K562 (cell line): ENCODE results near the gene CHRND. TPM values are rescaled to one million over a fixed set of nuclear protein-coding genes. Genes with fewer than 3 reads are reported as not detected.

ENCODE experiments used
- ATAC-seq: fragments of 200-7000 bp; cut with Tn5 transposase; 3 replicates; pipeline ENCODE4 v1.9.1; 2020; ENCODE audit warnings: moderate library complexity
- BruUV-seq: library from RNA; stranded (reverse); fragments of 400-500 nt; replicated peaks from 2 replicates; lab custom pipeline; 2021; lab: Mats Ljungman, UMichigan
- CTCF ChIA-PET: fragments of 300-600 bp; formaldehyde crosslinking; extraction: SDS; loops from one replicate; lab custom pipeline; 2021; ENCODE audit warnings: low intra/inter-chr PET ratio; lab: Yijun Ruan, JAX
- POLR2A ChIA-PET: fragments of 300-600, 350-650 bp; sonication (Branson Sonifier 250); formaldehyde crosslinking; extraction: SDS; loops from one replicate; lab custom pipeline; 2021; ENCODE audit warnings: antibody characterized with exemption, inconsistent platforms; lab: Yijun Ruan, JAX
- DNase-seq, 4 experiments: peaks; one replicate each; pipeline versions ENCODE4 v3.0.0 to v3.0.0-alpha.2; 2011 to 2018; ENCODE audit warnings: low spot score in 3 of 4, mixed read lengths in 3 of 4; ENCODE audit errors: extremely low read depth in 1 of 4
- FAIRE-seq: peaks from 2 replicates; lab custom pipeline; 2011; peaks lifted over from hg19 to GRCh38; lab: Jason Lieb, UNC
- H2AFZ ChIP-seq: 2 replicates; pipeline ENCODE4 v1.6.0; 2011; ENCODE audit warnings: low read depth, low read length, control low read depth, inconsistent platforms
- H3K27ac ChIP-seq: fragments of 200-600 bp; 3 replicates; pipeline ENCODE4 v1.8.0; 2011; ENCODE audit warnings: low read depth, mild to moderate bottlenecking, control low read depth, inconsistent platforms, low read length, moderate library complexity, mixed read lengths; ENCODE audit errors: extremely low read depth
- H3K27me3 ChIP-seq, 2 experiments: fragments of 300-600 bp in 1 of 2; 2 replicates in 1 of 2; 3 replicates in 1 of 2; pipeline versions ENCODE4 v1.6.0 to v1.8.0; 2011; ENCODE audit warnings: inconsistent platforms in 2 of 2, low read length in 2 of 2, mild to moderate bottlenecking in 1 of 2, mixed read lengths in 1 of 2, moderate library complexity in 1 of 2; ENCODE audit not compliant: control insufficient read depth in 2 of 2, insufficient read depth in 2 of 2
- H3K36me3 ChIP-seq: fragments of 300-600 bp; 3 replicates; pipeline ENCODE4 v1.8.0; 2011; ENCODE audit warnings: mild to moderate bottlenecking, low read length, inconsistent platforms; ENCODE audit not compliant: control insufficient read depth, insufficient read depth
- H3K4me1 ChIP-seq, 2 experiments: fragments of 200-600 bp in 1 of 2; replicated peaks in 1 of 2; 2 replicates in 1 of 2; 3 replicates in 1 of 2; pipeline versions ENCODE4 v1.5.1 to v1.8.0; 2011; ENCODE audit warnings: inconsistent platforms in 2 of 2, low read length in 2 of 2, mild to moderate bottlenecking in 1 of 2, mixed read lengths in 1 of 2, moderate library complexity in 1 of 2; ENCODE audit not compliant: control insufficient read depth in 2 of 2, insufficient read depth in 2 of 2
- H3K4me2 ChIP-seq: 2 replicates; pipeline ENCODE4 v1.6.1; 2011; ENCODE audit warnings: low read length, control low read depth, inconsistent platforms, mixed read lengths; ENCODE audit not compliant: insufficient read depth
- H3K4me3 ChIP-seq: fragments of 200-600 bp; sonication (generic), shearing (Covaris generic); 2 replicates; pipeline ENCODE4 v1.5.1; 2016; ENCODE audit warnings: control low read depth, inconsistent platforms
- H3K79me2 ChIP-seq: fragments of 200-600 bp; 3 replicates; pipeline ENCODE4 v1.8.0; 2011; ENCODE audit warnings: low read length, inconsistent platforms; ENCODE audit not compliant: control insufficient read depth, insufficient read depth
- H3K9ac ChIP-seq, 2 experiments: 2 replicates each; pipeline versions ENCODE4 v1.6.0 to v1.6.1; 2011; ENCODE audit warnings: low read depth in 2 of 2, low read length in 2 of 2, control low read depth in 1 of 2, inconsistent platforms in 1 of 2, mild to moderate bottlenecking in 1 of 2, mixed read lengths in 1 of 2; ENCODE audit not compliant: insufficient read depth in 1 of 2
- H3K9me1 ChIP-seq: one replicate; pipeline ENCODE4 v1.6.0; 2011; ENCODE audit warnings: inconsistent platforms, mild to moderate bottlenecking, low read length, moderate library complexity; ENCODE audit not compliant: control insufficient read depth, insufficient read depth
- H3K9me3 ChIP-seq: replicated peaks from 2 replicates; pipeline ENCODE4 v1.5.1; 2011; ENCODE audit warnings: low read depth, low read length, inconsistent platforms; ENCODE audit not compliant: control insufficient read depth, insufficient read depth
- H4K20me1 ChIP-seq: replicated peaks from 2 replicates; pipeline ENCODE4 v1.6.1; 2011; ENCODE audit warnings: low read length, inconsistent platforms, mixed read lengths; ENCODE audit not compliant: control insufficient read depth, insufficient read depth
- ETV5 ChIP-seq: sonication (generic); formaldehyde crosslinking; IDR thresholded peaks from 2 replicates; pipeline ENCODE4 v1.4.0; 2020; ENCODE audit warnings: low read depth, mild to moderate bottlenecking, missing genetic modification reagents
- SIN3B ChIP-seq: fragments of 450-650 bp; IDR thresholded peaks from 2 replicates; pipeline ENCODE4 v1.6.1; 2017; ENCODE audit warnings: low read depth, mild to moderate bottlenecking, moderate library complexity
- SMARCA5 ChIP-seq: fragments of 450-650 bp; IDR thresholded peaks from 2 replicates; pipeline ENCODE4 v1.6.1; 2016
- TCF7 ChIP-seq: sonication (generic); IDR thresholded peaks from 2 replicates; pipeline ENCODE4 v1.6.1; 2016; ENCODE audit warnings: antibody characterized with exemption, borderline replicate concordance
- TSC22D4 ChIP-seq: fragments of 450-650 bp; IDR thresholded peaks from 2 replicates; pipeline ENCODE4 v1.6.1; 2016; ENCODE audit warnings: missing genetic modification characterization, missing biosample characterization, control low read depth
- U2AF2 ChIP-seq: fragments of 200-400 bp; formaldehyde crosslinking; optimal IDR thresholded peaks from 2 replicates; pipeline ENCODE3; 2017; ENCODE audit warnings: low read depth, mild to moderate bottlenecking, low read length
- ZNF444 ChIP-seq: fragments of 250-450 bp; sonication (Bioruptor Pico); IDR thresholded peaks from 2 replicates; pipeline ENCODE4 v1.4.0; 2020; ENCODE audit warnings: mild to moderate bottlenecking, moderate library complexity
- ZNF561 ChIP-seq: fragments of 450-650 bp; formaldehyde crosslinking; conservative IDR thresholded peaks from 2 replicates; pipeline ENCODE4 v1.4.0; 2020; ENCODE audit warnings: mild to moderate bottlenecking, moderate library complexity
- ZNF830 ChIP-seq: fragments of 250-450 bp; sonication (Bioruptor Pico); IDR thresholded peaks from 2 replicates; pipeline ENCODE4 v1.5.0; 2021; ENCODE audit warnings: mild to moderate bottlenecking
- WGBS: fragments of 100-300 bp; shearing (Covaris generic); methylation state at CpG from one replicate; pipeline ENCODE4 v1.1.6; 2016; ENCODE audit warnings: low coverage, mixed read lengths; ENCODE audit not compliant: insufficient coverage; ENCODE audit errors: missing lambda C conversion rate; 5-methylcytosine and 5-hydroxymethylcytosine counted together
- in situ Hi-C: fragments of 300-500 bp; cut with MboI; formaldehyde crosslinking; loops from 4 replicates; pipeline ENCODE4 v1.15.0; 2018; ENCODE audit warnings: inconsistent platforms, mixed read lengths
- intact Hi-C: fragments of 100-400 bp; cut with micrococcal nuclease; formaldehyde crosslinking; loops from 2 replicates; pipeline ENCODE4 v1.14.2; 2022
- polyA plus RNA-seq, 8 experiments: library from polyadenylated mRNA; depleted of rRNA in 4 of 8; stranded (reverse) in 5 of 8; unstranded in 3 of 8; fragments of >200 nt; fragmentation: Nextera tagmentation in 2 of 8; fragmentation: Illumina TruSeq in 1 of 8; extraction: Ambion mirVana in 2 of 8; extraction: Trizol in 1 of 8; gene quantifications; 2 replicates each; pipeline versions ENCODE4 v1.2.1 to v1.2.3, GENCODE V29; 2011 to 2014; ENCODE audit warnings: inconsistent platforms in 1 of 8, missing spikeins in 1 of 8
- total RNA-seq, 7 experiments: library from RNA; depleted of rRNA in 6 of 7; stranded (reverse); fragments of >200 nt in 6 of 7; fragmentation: Illumina TruSeq in 2 of 7; extraction: Trizol in 2 of 7; gene quantifications; 2 replicates each; pipeline versions ENCODE4 v1.2.1 to v1.2.3, GENCODE V29; 2011 to 2021; ENCODE audit warnings: low replicate concordance in 1 of 7
- TF ChIP-seq, protein P1 (sequence below): sonication (generic); formaldehyde crosslinking; IDR thresholded peaks from 2 replicates; pipeline ENCODE4 v1.8.0; 2022; ENCODE audit warnings: mild to moderate bottlenecking, missing genetic modification reagents
- TF ChIP-seq, protein P2 (sequence below): fragments of 250-450 bp; sonication (Bioruptor Pico); IDR thresholded peaks from 2 replicates; pipeline ENCODE4 v1.5.0; 2020; ENCODE audit warnings: mild to moderate bottlenecking
- TF ChIP-seq, protein P3 (sequence below): sonication (generic); formaldehyde crosslinking; IDR thresholded peaks from 2 replicates; pipeline ENCODE4 v1.8.0; 2022; ENCODE audit warnings: missing genetic modification reagents, mild to moderate bottlenecking, borderline replicate concordance

The CHRND gene
- total and polyA plus RNA-seq, 9 of the 15 experiments (the other 6 are each of a cell fraction or from before 2014, with no cell fraction given): not detected

DNA sequence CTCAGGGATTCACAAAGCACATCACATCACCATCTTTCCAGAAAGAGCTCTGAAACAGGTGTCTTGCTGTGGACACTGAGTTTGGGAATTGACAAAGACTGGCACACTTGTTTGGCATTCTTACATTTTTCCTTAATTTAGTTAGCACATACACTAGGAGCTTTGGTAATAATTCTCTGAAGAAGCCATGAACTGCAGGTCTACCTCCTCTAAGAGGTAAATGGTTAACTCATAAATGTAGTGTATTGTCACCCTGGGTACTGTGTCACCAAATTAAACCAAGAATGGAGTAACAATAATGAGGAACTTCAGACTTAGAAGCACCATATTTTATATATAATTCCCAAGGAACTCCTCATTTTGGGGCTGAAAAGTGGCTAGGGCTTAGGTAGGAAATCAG, 47.1 kb downstream of the CHRND start:
- no peaks in the 10 kb centered on the region for H3K9me3 ChIP-seq
- H3K27ac ChIP-seq: no peak overlapping the region
- intact Hi-C loops: no loop called here
- DNase-seq: no peak
- peaks cover 45% of the 10 kb centered on the region; the same call in 2 of the 3 replicates for H3K36me3 ChIP-seq
- H3K4me1 ChIP-seq: no peaks in the 10 kb centered on the region
- H3K27me3 ChIP-seq: no peaks in the 10 kb centered on the region
- H2AFZ ChIP-seq: no peak overlapping the region
- POLR2A ChIA-PET: interaction anchor here (1.4 kb wide), 1 partner anchor 10 kb away, joined by 6 read pairs; no protein-coding TSS in a partner anchor
- CTCF ChIA-PET: no interaction called here
- H3K9ac ChIP-seq: no peak overlapping the region
- BruUV-seq: no TSS peak
- ATAC-seq: no peak
- no peaks in the 10 kb centered on the region for H3K9me1 ChIP-seq
- no peaks in the 10 kb centered on the region for H3K79me2 ChIP-seq
- no peak overlapping the region for H3K4me3 ChIP-seq
- FAIRE-seq: no peak
- no peaks in the 10 kb centered on the region for H4K20me1 ChIP-seq
- in situ Hi-C loops: no loop called here
- no peak for TF ChIP-seq SMARCA5
- TF ChIP-seq TCF7: no peak
- TF ChIP-seq U2AF2: no peak
- TF ChIP-seq ETV5 (CRISPR knock-in tag): no peak
- no peak for TF ChIP-seq ZNF561
- TF ChIP-seq SIN3B: no peak
- TF ChIP-seq ZNF444 (CRISPR knock-in tag): no peak
- TF ChIP-seq, all 486 proteins: peak for 0
- no peak overlapping the region for H3K4me2 ChIP-seq

DNA sequence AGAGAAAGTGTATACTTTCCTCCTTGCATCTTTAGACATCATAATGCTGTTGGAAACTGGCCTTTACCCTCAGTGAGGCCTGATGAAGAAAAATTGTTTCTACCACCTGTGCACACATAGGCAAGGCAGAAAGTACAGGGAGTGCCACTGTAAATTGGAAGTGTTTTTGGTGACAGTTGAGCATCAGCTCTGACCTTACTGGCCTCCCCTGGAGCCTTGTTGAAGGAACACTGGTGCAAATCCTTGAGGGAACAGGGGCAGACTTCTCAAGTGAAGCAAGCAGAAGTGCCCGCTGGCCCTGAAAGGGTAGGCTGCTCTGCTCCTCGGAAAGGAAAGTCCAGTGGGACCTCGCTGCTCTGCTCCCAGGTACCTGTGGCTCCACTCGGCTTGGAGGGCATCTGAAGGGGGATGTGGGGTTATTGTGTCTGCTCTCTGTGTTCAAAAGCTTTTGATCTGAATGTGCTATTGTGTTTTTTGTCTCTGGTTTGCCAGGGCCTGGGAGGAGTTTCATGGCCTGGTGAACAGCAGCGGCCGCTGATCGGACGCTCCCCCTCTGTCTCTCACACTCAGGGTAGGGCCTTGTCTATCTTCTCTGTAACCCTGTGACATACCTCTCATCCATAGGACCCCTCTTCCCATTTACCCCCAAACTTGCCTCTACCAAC, 47.9 kb downstream of the CHRND start:
- no peak overlapping the region for H3K4me3 ChIP-seq
- no peak overlapping the region for H3K9ac ChIP-seq
- ChIA-PET CTCF (no interaction called here), POLR2A (no interaction called here)
- no peak for FAIRE-seq
- H3K9me1 ChIP-seq: no peaks in the 10 kb centered on the region
- no peak overlapping the region for H3K27ac ChIP-seq
- no peaks in the 10 kb centered on the region for H3K9me3 ChIP-seq
- no peak overlapping the region for H2AFZ ChIP-seq
- DNase-seq: no peak
- no TSS peak for BruUV-seq
- 94% methylated on average over 7 of the region's 8 CpGs for WGBS
- ATAC-seq: no peak
- no peaks in the 10 kb centered on the region for H3K27me3 ChIP-seq
- H3K4me1 ChIP-seq: no peaks in the 10 kb centered on the region
- peaks cover 37% of the 10 kb centered on the region; the same call in 2 of the 3 replicates for H3K36me3 ChIP-seq
- no peaks in the 10 kb centered on the region for H4K20me1 ChIP-seq
- intact Hi-C loops: no loop called here
- H3K4me2 ChIP-seq: no peak overlapping the region
- H3K79me2 ChIP-seq: no peaks in the 10 kb centered on the region
- in situ Hi-C loops: no loop called here
- no peak for TF ChIP-seq ZNF830 (CRISPR knock-in tag)
- TF ChIP-seq, protein P1, sequence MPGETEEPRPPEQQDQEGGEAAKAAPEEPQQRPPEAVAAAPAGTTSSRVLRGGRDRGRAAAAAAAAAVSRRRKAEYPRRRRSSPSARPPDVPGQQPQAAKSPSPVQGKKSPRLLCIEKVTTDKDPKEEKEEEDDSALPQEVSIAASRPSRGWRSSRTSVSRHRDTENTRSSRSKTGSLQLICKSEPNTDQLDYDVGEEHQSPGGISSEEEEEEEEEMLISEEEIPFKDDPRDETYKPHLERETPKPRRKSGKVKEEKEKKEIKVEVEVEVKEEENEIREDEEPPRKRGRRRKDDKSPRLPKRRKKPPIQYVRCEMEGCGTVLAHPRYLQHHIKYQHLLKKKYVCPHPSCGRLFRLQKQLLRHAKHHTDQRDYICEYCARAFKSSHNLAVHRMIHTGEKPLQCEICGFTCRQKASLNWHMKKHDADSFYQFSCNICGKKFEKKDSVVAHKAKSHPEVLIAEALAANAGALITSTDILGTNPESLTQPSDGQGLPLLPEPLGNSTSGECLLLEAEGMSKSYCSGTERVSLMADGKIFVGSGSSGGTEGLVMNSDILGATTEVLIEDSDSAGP (CRISPR knock-in tag): no peak
- TF ChIP-seq, protein P2, sequence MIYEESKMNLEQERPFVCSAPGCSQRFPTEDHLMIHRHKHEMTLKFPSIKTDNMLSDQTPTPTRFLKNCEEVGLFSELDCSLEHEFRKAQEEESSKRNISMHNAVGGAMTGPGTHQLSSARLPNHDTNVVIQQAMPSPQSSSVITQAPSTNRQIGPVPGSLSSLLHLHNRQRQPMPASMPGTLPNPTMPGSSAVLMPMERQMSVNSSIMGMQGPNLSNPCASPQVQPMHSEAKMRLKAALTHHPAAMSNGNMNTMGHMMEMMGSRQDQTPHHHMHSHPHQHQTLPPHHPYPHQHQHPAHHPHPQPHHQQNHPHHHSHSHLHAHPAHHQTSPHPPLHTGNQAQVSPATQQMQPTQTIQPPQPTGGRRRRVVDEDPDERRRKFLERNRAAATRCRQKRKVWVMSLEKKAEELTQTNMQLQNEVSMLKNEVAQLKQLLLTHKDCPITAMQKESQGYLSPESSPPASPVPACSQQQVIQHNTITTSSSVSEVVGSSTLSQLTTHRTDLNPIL: no peak
- TF ChIP-seq, protein P3, sequence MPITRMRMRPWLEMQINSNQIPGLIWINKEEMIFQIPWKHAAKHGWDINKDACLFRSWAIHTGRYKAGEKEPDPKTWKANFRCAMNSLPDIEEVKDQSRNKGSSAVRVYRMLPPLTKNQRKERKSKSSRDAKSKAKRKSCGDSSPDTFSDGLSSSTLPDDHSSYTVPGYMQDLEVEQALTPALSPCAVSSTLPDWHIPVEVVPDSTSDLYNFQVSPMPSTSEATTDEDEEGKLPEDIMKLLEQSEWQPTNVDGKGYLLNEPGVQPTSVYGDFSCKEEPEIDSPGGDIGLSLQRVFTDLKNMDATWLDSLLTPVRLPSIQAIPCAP (CRISPR knock-in tag): no peak
- TF ChIP-seq TSC22D4: no peak
